ENCODE measurements around the gene TNN.

TNN gene

GRCh38 chr1:175150596-175151319 lies 83.1 kb downstream of the TNN start:
- Histone ChIP-seq H4K20me1 (ENCODE audit: insufficient read depth, low read length, poor library complexity, severe bottlenecking) (no peaks in the 10 kb centered on the region), H3K4me1 (ENCODE audit: insufficient read depth, low read length, poor library complexity, severe bottlenecking) (peaks cover 5% of the 10 kb centered on the region), H3K9me3 (ENCODE audit: insufficient read depth, low read depth, low read length) (no peaks in the 10 kb centered on the region), H3F3A (ENCODE audit: low read depth) (no peaks in the 10 kb centered on the region), H2AFZ (ENCODE audit: low read length) (peak overlapping the region; percentile 38; the same call in 1 of the 2 replicates), H3K27me3 (ENCODE audit: insufficient read depth, low read length, poor library complexity, severe bottlenecking) (no peaks in the 10 kb centered on the region), H3K9me2 (replicated peaks; ENCODE audit: low read depth, low read length) (no peaks in the 10 kb centered on the region), H3K4me2 (ENCODE audit: low read depth, low read length, poor library complexity, severe bottlenecking) (no peak overlapping the region), H3K4me3 (ENCODE audit: low read length, poor library complexity, severe bottlenecking) (no peak overlapping the region), H3K79me2 (ENCODE audit: insufficient read depth, low read length) (no peaks in the 10 kb centered on the region), H3K36me3 (ENCODE audit: insufficient read depth, low read length) (no peaks in the 10 kb centered on the region), H3K9ac (ENCODE audit: low read depth, low read length, poor library complexity, severe bottlenecking) (no peak overlapping the region)
- no peak for TF ChIP-seq EZH2phosphoT487 (IDR thresholded peaks at IDR 0.05; ENCODE audit: borderline replicate concordance)
- TF ChIP-seq CTCF (conservative IDR thresholded peaks at IDR 0.05; ENCODE audit: low read length): no peak

GRCh38 chr1:175152006-175152652 lies 84.5 kb downstream of the TNN start:
- H3K4me2 ChIP-seq (ENCODE audit: low read depth, low read length, poor library complexity, severe bottlenecking): no peak overlapping the region
- TF ChIP-seq EZH2phosphoT487 (IDR thresholded peaks at IDR 0.05; ENCODE audit: borderline replicate concordance) (no peak), CTCF (conservative IDR thresholded peaks at IDR 0.05; ENCODE audit: low read length) (peak; percentile 92)
- no peak overlapping the region for H3K4me3 ChIP-seq (ENCODE audit: low read length, poor library complexity, severe bottlenecking)
- no peaks in the 10 kb centered on the region for H3F3A ChIP-seq (ENCODE audit: low read depth)
- H3K27me3 ChIP-seq (ENCODE audit: insufficient read depth, low read length, poor library complexity, severe bottlenecking): no peaks in the 10 kb centered on the region
- H3K36me3 ChIP-seq (ENCODE audit: insufficient read depth, low read length): no peaks in the 10 kb centered on the region
- H4K20me1 ChIP-seq (ENCODE audit: insufficient read depth, low read length, poor library complexity, severe bottlenecking): no peaks in the 10 kb centered on the region
- H2AFZ ChIP-seq (ENCODE audit: low read length): no peak overlapping the region
- H3K4me1 ChIP-seq (ENCODE audit: insufficient read depth, low read length, poor library complexity, severe bottlenecking): peaks cover 5% of the 10 kb centered on the region
- no peaks in the 10 kb centered on the region for H3K9me2 ChIP-seq (replicated peaks; ENCODE audit: low read depth, low read length)
- H3K9me3 ChIP-seq (ENCODE audit: insufficient read depth, low read depth, low read length): no peaks in the 10 kb centered on the region
- no peaks in the 10 kb centered on the region for H3K79me2 ChIP-seq (ENCODE audit: insufficient read depth, low read length)
- no peak overlapping the region for H3K9ac ChIP-seq (ENCODE audit: low read depth, low read length, poor library complexity, severe bottlenecking)

- H3K4me2 ChIP-seq (ENCODE audit: low read depth, low read length, poor library complexity, severe bottlenecking): no peak overlapping the region
- no peaks in the 10 kb centered on the region for H3F3A ChIP-seq (ENCODE audit: low read depth)
- H3K9me3 ChIP-seq (ENCODE audit: insufficient read depth, low read depth, low read length): no peaks in the 10 kb centered on the region
- peaks cover 5% of the 10 kb centered on the region for H3K4me1 ChIP-seq (ENCODE audit: insufficient read depth, low read length, poor library complexity, severe bottlenecking)
- H3K79me2 ChIP-seq (ENCODE audit: insufficient read depth, low read length): no peaks in the 10 kb centered on the region
- no peaks in the 10 kb centered on the region for H3K27me3 ChIP-seq (ENCODE audit: insufficient read depth, low read length, poor library complexity, severe bottlenecking)
- no peak overlapping the region for H2AFZ ChIP-seq (ENCODE audit: low read length)
- H4K20me1 ChIP-seq (ENCODE audit: insufficient read depth, low read length, poor library complexity, severe bottlenecking): no peaks in the 10 kb centered on the region
- no peak overlapping the region for H3K9ac ChIP-seq (ENCODE audit: low read depth, low read length, poor library complexity, severe bottlenecking)
- H3K36me3 ChIP-seq (ENCODE audit: insufficient read depth, low read length): peaks cover under 1% of the 10 kb centered on the region; the same call in 1 of the 2 replicates
- no peaks in the 10 kb centered on the region for H3K9me2 ChIP-seq (replicated peaks; ENCODE audit: low read depth, low read length)
- TF ChIP-seq EZH2phosphoT487 (IDR thresholded peaks at IDR 0.05; ENCODE audit: borderline replicate concordance): no peak
- peak; percentile 91 for TF ChIP-seq CTCF (conservative IDR thresholded peaks at IDR 0.05; ENCODE audit: low read length)
- H3K4me3 ChIP-seq (ENCODE audit: low read length, poor library complexity, severe bottlenecking): no peak overlapping the region
Measured at GRCh38 chr1:175154629-175155472, 87.2 kb downstream of the TNN start.
